Thyroid gland (tissue), 4 donors: ENCODE measurements around the gene GRIA4.

Experiments used
- CTCF ChIP-seq, 6 experiments: fragments of 200-600 bp in 3 of 6; fragments of 450-650 bp in 3 of 6; sonication (generic) in 3 of 6; IDR thresholded peaks; one replicate each; pipeline ENCODE4 v1.5.1; 2016 to 2019; ENCODE audit warnings: antibody characterized with exemption in 6 of 6, mild to moderate bottlenecking in 2 of 6, inconsistent platforms in 1 of 6, moderate library complexity in 1 of 6
- POLR2A ChIP-seq, 2 donors: fragments of 450-650 bp; IDR thresholded peaks; one replicate each; pipeline ENCODE4 v1.6.1; 2017; ENCODE audit warnings: antibody characterized with exemption in 2 of 2, mild to moderate bottlenecking in 2 of 2, moderate library complexity in 1 of 2

- no peak for TF ChIP-seq CTCF (IDR thresholded peaks at IDR 0.05)
- no peak for TF ChIP-seq POLR2A (IDR thresholded peaks at IDR 0.05)
Measured at GRCh38 chr11:105989124-105989523, 379.3 kb downstream of the GRIA4 start.
